HepG2 (cell line): Measurements from ENCODE around the gene PLA2G4F. TPM values are rescaled to one million over a fixed set of nuclear protein-coding genes. Genes with fewer than 3 reads are reported as not detected.
A peak's percentile ranks its signal among the peaks of the same experiment; 100 is the strongest.

Experiments used
- EP300 ChIP-seq, 3 experiments: sonication (generic) in 1 of 3; formaldehyde crosslinking in 1 of 3; IDR thresholded peaks; 2 replicates each; pipeline versions ENCODE4 v1.5.1 to v1.6.1; 2011 to 2020; ENCODE audit warnings: low read depth in 2 of 3, low read length in 2 of 3, borderline replicate concordance in 1 of 3, improper control_type of control experiment in 1 of 3, mild to moderate bottlenecking in 1 of 3, missing genetic modification reagents in 1 of 3, moderate library complexity in 1 of 3
- GPBP1L1 ChIP-seq: sonication (generic); formaldehyde crosslinking; IDR thresholded peaks from 2 replicates; pipeline ENCODE4 v1.5.0; 2020; ENCODE audit warnings: mild to moderate bottlenecking, missing genetic modification reagents
- HMGXB4 ChIP-seq, 2 experiments: sonication (generic) in 1 of 2; formaldehyde crosslinking in 1 of 2; IDR thresholded peaks; 2 replicates each; pipeline versions ENCODE4 v1.4.0 to v1.6.1; 2018 to 2020; ENCODE audit warnings: missing genetic modification reagents in 2 of 2, borderline replicate concordance in 1 of 2, low read depth in 1 of 2, mild to moderate bottlenecking in 1 of 2, missing biosample characterization in 1 of 2
- HOMEZ ChIP-seq: IDR thresholded peaks from 2 replicates; pipeline ENCODE4 v1.6.1; 2016; ENCODE audit warnings: low read depth
- JDP2 ChIP-seq: sonication (generic); formaldehyde crosslinking; IDR thresholded peaks from 2 replicates; pipeline ENCODE4 v1.8.1; 2022; ENCODE audit warnings: missing genetic modification reagents, borderline replicate concordance
- MAZ ChIP-seq, 2 experiments: sonication (generic) in 1 of 2; formaldehyde crosslinking in 1 of 2; IDR thresholded peaks; 2 replicates each; pipeline versions ENCODE4 v1.5.0 to v1.6.1; 2012 to 2020; ENCODE audit warnings: low read depth in 2 of 2, mild to moderate bottlenecking in 2 of 2, borderline replicate concordance in 1 of 2, improper control_type of control experiment in 1 of 2, low read length in 1 of 2, missing genetic modification reagents in 1 of 2, moderate library complexity in 1 of 2
- MXD4 ChIP-seq: IDR thresholded peaks from 2 replicates; pipeline ENCODE4 v1.6.1; 2016; ENCODE audit warnings: mild to moderate bottlenecking, missing biosample characterization, missing genetic modification reagents
- SMARCC2 ChIP-seq: fragments of 450-650 bp; IDR thresholded peaks from 2 replicates; pipeline ENCODE4 v1.6.1; 2017; ENCODE audit warnings: antibody characterized with exemption, mild to moderate bottlenecking
- SOX6 ChIP-seq, 2 experiments: fragments of 450-650 bp in 1 of 2; sonication (generic) in 1 of 2; formaldehyde crosslinking in 1 of 2; IDR thresholded peaks; 2 replicates each; pipeline versions ENCODE4 v1.4.0 to v1.6.1; 2017 to 2020; ENCODE audit warnings: antibody characterized with exemption in 1 of 2, mild to moderate bottlenecking in 1 of 2, missing genetic modification reagents in 1 of 2
- ZFX ChIP-seq: sonication (generic); formaldehyde crosslinking; IDR thresholded peaks from 2 replicates; pipeline ENCODE4 v1.4.0; 2020; ENCODE audit warnings: mild to moderate bottlenecking, low read depth, missing genetic modification reagents, moderate library complexity
- ZNF180 ChIP-seq: sonication (generic); formaldehyde crosslinking; IDR thresholded peaks from 2 replicates; pipeline ENCODE4 v1.4.0; 2020; ENCODE audit warnings: low read depth, missing genetic modification reagents, borderline replicate concordance
- ZNF263 ChIP-seq: sonication (generic); formaldehyde crosslinking; IDR thresholded peaks from 2 replicates; pipeline ENCODE4 v1.4.0; 2020; ENCODE audit warnings: missing genetic modification reagents
- ZNF33A ChIP-seq: sonication (generic); formaldehyde crosslinking; IDR thresholded peaks from 2 replicates; pipeline ENCODE4 v1.5.1; 2020; ENCODE audit warnings: missing genetic modification reagents, mild to moderate bottlenecking, moderate library complexity, borderline replicate concordance
- ZNF512B ChIP-seq: sonication (generic); formaldehyde crosslinking; IDR thresholded peaks from 2 replicates; pipeline ENCODE4 v1.5.1; 2020; ENCODE audit warnings: missing genetic modification reagents, mild to moderate bottlenecking, borderline replicate concordance
- ZSCAN30 ChIP-seq: sonication (generic); formaldehyde crosslinking; IDR thresholded peaks from 2 replicates; pipeline ENCODE4 v1.5.0; 2020; ENCODE audit warnings: mild to moderate bottlenecking, missing genetic modification reagents
- polyA plus RNA-seq, 8 experiments: library from polyadenylated mRNA; depleted of rRNA in 3 of 8; stranded (reverse) in 7 of 8; unstranded in 1 of 8; fragments of >200 nt; fragmentation: Illumina TruSeq in 4 of 8; extraction: Trizol in 4 of 8; gene quantifications; 2 replicates each; pipeline versions ENCODE4 v1.2.1 to v1.2.3, GENCODE V29; 2011 to 2016; ENCODE audit warnings: low read depth in 4 of 8, missing spikeins in 1 of 8, mixed read lengths in 1 of 8; ENCODE audit not compliant: insufficient read depth in 1 of 8
- total RNA-seq, 5 experiments: library from RNA; depleted of rRNA; stranded (reverse); fragments of >200 nt; fragmentation: Illumina TruSeq; extraction: Trizol; gene quantifications; 2 replicates each; pipeline ENCODE4 v1.2.3, GENCODE V29; 2016; ENCODE audit warnings: low read depth in 1 of 5
- TF ChIP-seq, protein P1 (sequence below): sonication (generic); formaldehyde crosslinking; IDR thresholded peaks from 2 replicates; pipeline ENCODE4 v1.4.0; 2020; ENCODE audit warnings: missing genetic modification reagents
- TF ChIP-seq, protein P2 (sequence below): sonication (generic); formaldehyde crosslinking; IDR thresholded peaks from 2 replicates; pipeline ENCODE4 v1.4.0; 2020; ENCODE audit warnings: mild to moderate bottlenecking, missing genetic modification reagents, borderline replicate concordance

PLA2G4F gene
- total and polyA plus RNA-seq, 2 of the 13 experiments (the other 11 are each of a cell fraction or from before 2014, with no cell fraction given): 0.07 TPM; not detected in 1

GRCh38 chr15:42138968-42139386 lies 17.5 kb downstream of the PLA2G4F start (continued):
- TF ChIP-seq, protein P1, sequence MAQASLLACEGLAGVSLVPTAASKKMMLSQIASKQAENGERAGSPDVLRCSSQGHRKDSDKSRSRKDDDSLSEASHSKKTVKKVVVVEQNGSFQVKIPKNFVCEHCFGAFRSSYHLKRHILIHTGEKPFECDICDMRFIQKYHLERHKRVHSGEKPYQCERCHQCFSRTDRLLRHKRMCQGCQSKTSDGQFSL (CRISPR knock-in tag): 0 out of 2 replicates have a peak, but pooled peaks have one; percentile 29
- TF ChIP-seq ZNF180 (CRISPR knock-in tag) (no peak), ZNF512B (CRISPR knock-in tag) (no peak), JDP2 (no peak), ZNF263 (CRISPR knock-in tag) (no peak), HMGXB4 (CRISPR knock-in tag; IDR thresholded peaks at IDR 0.05; ENCODE audit: borderline replicate concordance in 1 of 2, low read depth in 1 of 2) (peak in 1 of 2 experiments; percentile 69; a peak in 1 of 4 replicates), MAZ (IDR thresholded peaks at IDR 0.05; ENCODE audit: borderline replicate concordance, low read depth, low read length) (peak; percentile 81; the same call in 1 of the 2 replicates), MAZ (CRISPR knock-in tag; IDR thresholded peaks at IDR 0.05; ENCODE audit: low read depth) (no peak), GPBP1L1 (no peak), SOX6 (IDR thresholded peaks at IDR 0.05) (no peak), SOX6 (CRISPR knock-in tag; IDR thresholded peaks at IDR 0.05) (peak; percentile 99), ZFX (peak; percentile 41; the same call in 1 of the 2 replicates), ZSCAN30 (CRISPR knock-in tag) (no peak), EP300 (IDR thresholded peaks at IDR 0.05; ENCODE audit: low read depth in 2 of 2, low read length in 2 of 2) (peak in 1 of 2 experiments; percentile 68; a peak in 2 of 4 replicates), EP300 (CRISPR knock-in tag; IDR thresholded peaks at IDR 0.05; ENCODE audit: borderline replicate concordance) (peak; percentile 77), MXD4 (CRISPR knock-in tag) (no peak), ZNF33A (CRISPR knock-in tag) (0 out of 2 replicates have a peak, but pooled peaks have one; percentile 39), SMARCC2 (no peak), HOMEZ (CRISPR knock-in tag) (no peak)
- TF ChIP-seq, protein P2, sequence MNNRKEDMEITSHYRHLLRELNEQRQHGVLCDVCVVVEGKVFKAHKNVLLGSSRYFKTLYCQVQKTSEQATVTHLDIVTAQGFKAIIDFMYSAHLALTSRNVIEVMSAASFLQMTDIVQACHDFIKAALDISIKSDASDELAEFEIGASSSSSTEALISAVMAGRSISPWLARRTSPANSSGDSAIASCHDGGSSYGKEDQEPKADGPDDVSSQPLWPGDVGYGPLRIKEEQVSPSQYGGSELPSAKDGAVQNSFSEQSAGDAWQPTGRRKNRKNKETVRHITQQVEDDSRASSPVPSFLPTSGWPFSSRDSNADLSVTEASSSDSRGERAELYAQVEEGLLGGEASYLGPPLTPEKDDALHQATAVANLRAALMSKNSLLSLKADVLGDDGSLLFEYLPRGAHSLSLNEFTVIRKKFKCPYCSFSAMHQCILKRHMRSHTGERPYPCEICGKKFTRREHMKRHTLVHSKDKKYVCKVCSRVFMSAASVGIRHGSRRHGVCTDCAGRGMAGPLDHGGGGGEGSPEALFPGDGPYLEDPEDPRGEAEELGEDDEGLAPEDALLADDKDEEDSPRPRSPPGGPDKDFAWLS (CRISPR knock-in tag): no peak
